HG02870 (cell line): ENCODE data around the gene SEMA3C.

Experiments
- ATAC-seq: cut with Tn5 transposase; IDR thresholded peaks from one replicate; pipeline ENCODE4 v1.9.1; 2021; ENCODE audit warnings: mild to moderate bottlenecking, moderate library complexity; ENCODE audit not compliant: unreplicated experiment

Gene SEMA3C

DNA sequence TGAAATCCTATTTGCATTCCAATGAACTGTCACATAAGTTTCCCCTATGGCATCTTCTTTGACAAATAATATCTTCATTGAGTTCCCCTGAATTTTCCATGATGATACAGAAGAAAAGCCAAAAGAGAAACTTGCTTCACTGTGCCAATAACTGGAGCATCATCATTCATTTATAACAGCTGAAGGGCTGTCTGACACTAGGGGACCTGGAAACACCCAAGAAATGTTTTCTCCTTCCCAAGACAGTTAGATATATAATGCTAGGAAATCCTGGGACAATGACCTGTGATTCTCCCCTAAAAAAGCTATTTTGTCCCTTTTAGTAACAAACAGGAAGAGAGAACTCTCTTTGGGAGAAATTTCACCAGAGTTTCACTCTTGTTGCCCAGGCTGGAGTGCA lies 133.6 kb downstream of the SEMA3C start:
- ATAC-seq: no peak

DNA sequence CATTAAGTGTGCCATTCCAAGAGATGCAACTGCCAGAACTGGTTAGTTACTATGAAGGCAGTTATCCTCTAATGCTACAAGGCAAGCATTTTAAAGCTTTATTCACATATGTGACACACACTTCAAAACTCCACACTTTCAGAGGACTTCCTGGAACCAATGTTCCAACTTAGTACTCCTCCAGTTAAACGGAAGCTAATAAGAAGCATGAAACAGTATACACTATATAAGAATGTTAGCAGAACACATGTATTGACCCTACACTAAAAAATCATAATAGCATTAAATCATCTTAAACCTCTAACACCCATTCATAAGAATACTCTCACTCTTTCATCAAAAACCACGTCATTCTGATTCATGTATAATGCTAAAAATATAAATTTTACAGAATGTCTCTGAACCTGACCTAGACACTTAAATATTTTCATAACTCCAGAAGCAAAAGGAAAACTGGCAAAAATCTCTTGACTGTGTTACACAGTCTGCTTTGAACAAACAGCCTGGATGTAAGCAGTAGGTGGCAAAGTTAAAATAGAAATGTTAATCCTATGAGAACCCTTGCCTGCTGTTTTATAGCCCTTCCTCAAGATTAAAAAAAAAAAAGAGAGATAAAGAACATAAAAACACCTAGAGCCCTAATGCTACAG lies 135.0 kb downstream of the SEMA3C start:
- ATAC-seq: no peak

DNA sequence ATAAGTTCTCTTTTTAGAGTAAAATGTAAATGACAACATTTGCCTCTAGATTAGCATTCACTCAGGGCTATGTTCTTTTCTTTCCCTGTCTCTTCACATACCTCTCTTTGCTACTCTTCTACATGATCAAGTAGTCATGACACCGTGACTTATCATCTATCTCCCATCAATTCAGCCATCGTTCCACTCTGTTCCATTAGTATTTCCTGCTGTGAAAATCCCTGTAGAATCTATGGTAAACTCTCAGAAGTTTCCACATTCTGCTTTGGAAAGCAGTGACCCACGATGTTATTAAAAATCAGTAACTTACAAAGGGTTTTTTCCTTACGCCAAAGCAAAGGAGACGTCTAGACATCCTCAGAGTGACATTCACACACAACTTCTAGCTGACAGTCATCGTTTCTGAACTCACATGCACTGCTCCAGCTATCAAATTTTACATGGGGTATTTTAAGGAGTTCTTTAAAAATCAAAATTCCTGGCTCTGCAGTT lies 135.6 kb downstream of the SEMA3C start:
- ATAC-seq: no peak

DNA sequence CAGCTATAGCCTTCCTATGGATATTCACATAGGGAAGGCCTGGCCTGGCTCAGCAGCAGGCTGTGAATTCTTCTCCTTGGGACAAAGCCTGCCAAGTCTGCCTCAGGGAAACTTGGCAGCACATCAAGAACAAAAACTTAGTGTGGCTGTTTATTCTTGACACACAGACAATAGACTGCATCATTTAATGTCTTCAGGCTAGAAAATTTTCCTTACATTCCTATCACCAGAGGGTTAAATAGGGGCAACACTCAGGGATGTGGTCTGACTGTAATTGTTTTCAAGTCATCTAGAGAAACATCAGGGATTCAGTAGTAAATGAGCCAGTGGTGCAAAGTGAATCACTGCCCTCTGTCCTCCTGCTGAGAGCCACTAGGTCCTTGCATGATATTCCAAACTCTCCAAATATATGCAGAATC lies 137.3 kb downstream of the SEMA3C start:
- no peak for ATAC-seq

DNA sequence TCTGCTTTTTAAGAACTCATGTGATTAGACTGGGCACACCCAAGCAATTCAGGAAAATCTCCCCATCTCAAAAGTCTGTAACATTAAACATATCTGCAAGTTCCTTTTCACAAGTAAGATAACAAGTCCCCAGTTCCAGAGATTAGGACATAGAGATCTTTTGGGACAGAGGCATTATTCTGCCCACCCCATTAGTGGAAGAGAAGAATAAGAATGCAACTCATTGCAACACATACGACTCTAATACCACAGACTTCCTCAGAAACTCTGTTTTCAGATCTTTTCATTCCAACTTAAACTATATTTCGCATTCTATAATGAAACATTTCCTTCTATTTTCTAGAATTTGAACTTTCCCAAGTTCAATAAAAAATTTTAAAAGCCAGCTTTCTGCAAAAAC lies 137.7 kb downstream of the SEMA3C start:
- ATAC-seq: no peak

DNA sequence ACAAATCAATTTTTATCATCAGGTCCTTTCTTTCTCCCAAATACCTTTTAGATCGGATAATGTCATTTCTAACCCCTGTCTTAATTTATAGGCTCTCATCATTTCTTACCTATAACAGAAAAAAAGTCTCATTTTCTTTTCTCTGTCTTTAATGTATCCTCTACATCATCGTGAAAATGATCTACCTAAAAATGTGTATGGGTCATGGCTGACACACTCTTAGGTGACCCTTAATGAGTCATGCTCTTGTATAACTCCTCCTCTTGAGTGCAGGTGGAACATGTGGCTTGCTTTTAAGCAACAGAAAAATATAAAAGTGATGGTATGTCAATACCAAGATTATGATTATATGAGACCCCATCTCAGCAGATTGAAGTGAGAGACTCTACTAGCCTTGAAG lies 139.4 kb downstream of the SEMA3C start:
- no peak for ATAC-seq

DNA sequence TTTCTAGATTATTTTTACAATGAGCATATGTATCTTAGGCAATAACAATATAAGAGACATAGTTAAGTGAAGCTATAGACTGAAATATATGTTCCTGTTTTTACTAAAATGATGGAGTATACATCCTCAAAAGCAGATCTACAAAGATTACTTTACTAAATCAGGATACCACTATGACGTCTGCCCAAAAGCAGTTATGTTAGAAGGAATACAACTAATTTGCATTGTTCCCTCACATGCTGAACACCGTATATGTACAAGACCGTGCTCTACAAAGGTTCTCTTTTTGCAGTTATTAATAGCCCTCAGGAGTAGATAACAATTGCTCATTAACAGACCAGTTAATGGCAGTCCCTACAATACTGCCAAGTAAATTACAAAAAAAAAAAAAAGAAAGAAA lies 143.0 kb downstream of the SEMA3C start:
- no peak for ATAC-seq

DNA sequence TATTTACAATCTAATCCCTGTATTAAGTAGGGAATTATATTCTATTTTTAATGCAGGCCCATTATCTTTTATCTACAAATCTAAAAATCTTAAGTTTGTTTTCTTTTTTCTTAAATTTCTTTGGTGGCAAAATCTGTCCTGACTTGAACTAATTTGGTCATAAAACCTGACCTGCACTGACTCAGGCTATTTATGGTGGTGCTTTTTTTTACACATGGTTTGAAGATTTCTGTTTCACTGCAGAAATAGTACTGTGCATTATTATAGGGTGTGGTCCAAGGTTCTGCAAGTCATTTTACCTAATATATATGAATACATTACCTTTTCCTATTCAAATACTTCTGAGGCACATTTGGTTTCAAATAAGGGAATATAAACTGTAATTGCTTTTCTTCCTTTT lies 143.4 kb downstream of the SEMA3C start:
- no peak for ATAC-seq

DNA sequence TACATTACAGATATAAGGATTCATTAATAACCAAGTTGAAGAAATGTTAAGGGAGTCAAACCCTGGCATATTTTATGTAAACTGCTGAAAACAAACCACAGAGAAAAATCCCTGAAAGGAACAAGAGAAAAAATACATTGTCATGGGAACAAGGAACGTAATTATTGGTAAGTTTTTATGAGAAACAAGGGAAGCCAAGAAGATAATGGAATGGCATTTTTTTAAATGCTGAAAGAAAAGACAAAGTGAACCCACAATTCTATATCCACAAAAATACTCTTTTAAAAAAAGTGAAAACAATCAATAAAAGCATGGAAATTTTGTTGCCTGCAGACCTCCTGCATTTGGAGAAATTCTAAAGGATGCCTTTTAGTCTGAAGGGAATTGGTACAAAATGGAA lies 144.0 kb downstream of the SEMA3C start:
- no peak for ATAC-seq

DNA sequence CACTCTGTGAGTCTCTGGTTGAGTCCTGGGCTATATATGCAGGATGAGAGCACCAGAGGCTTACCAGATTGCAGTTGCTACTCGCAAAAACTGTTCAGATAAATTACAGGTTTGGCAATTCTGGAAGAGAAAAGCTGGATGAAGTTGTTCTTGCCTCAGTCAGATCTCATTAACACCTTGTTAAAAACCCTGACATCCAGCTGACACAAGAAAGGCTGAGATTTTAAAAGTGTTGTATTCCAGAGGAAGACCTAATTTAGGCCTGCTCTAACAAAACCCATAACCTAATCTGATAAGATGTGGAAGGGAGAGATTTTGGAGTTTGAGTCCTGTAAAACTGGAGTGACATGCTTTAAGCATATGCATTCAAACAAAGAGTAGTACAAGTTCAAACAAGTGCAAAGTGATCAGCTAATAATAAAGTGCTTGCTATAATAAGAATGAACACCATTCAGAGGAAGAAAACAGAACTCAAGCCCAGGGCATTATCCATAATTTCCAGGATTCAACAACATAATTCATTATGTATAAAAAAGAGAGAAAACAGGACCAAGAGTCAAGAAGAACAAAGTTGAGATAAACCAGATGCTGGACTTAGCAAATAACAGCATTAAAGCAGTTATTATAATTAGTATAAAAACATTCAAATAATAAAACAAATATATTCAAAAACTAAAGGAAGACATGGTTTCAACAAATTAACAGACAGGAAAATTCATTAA lies 144.9 kb downstream of the SEMA3C start:
- no peak for ATAC-seq

DNA sequence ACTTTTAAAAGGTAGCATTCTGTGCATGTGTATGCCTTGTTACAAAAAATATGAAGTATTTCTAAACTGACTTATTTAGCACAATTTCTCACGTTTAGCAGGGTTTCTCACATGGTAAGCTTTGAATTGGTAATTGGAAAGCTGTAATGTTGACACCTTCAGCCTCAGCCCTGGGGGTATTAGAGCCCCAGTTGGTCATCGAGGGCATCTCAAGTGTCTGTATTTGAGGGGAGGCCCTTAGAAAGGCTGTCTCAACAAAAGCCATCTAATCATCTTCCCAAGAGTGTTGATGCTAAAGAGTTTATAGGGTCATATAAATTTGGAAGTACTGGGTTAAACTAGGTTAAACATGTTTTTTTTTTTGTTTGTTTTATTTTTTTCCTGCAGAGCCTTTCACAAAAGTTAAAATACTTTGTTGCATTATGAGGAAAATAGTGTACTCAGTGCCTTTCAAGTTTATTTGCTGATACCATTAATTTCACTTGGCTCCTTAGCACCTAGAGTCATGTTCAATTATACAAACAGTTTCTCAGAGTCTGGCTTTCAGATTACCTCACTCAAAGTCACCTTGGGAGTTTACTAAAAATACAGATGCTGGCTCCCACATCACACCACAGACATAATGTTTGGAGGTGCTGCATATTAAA lies 146.4 kb downstream of the SEMA3C start:
- no peak for ATAC-seq

DNA sequence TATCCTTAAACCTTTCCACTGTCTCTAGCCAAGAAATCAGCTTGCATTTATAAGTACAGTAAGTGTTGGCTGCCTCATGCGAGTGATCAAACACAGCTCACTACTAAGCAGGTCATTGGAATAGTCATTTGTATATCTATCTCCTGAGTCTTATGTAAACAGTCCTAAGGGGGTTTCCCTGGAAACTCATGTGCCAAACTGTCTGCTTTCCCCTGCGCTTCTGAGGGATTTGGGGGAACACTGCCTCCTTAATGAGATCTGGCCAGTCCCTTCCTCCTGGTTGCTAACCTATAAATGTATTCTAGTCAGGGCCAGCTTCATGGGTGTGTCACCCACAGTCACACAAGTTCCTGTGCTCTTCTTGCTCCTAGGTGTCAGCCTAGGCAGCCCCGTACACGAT lies 147.3 kb downstream of the SEMA3C start:
- no peak for ATAC-seq

DNA sequence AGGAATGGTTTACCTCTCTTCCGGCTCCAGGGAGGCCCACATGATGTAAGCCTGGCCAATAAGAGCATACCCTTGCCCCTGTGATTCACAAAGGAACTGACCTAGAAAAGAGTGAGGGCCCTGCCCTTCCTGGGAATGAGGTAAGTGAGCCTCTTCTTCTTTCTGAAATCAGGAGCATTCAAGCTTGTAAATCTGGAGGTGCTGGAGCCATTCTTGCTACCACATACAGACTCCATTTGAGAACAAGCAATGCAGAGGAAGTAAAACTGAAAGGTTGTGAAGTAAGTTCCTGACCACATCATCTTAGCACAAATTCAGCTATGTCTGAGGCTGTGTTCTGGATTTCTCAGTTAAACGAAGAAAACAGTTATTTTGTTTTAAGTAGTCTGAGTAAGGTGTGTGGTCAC lies 148.2 kb downstream of the SEMA3C start:
- peak; percentile 80 for ATAC-seq

DNA sequence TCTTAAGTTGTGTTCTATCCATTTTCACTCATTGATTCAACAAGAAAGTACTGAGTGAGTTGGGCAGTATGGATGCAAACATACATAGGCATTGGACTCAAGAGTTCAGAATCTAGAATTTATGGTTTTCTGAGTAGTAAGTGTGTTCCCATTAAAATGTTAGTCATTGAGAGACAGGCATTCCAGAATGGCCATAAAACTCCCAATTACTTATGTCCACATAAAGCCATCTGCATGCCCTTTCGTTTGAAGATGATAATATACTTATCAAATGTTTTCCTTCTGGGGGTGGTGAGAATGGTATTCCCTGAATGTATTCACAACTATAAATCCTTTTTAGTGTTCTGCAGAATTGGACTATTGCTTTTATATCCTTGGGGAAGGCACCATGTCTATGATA lies 148.8 kb downstream of the SEMA3C start:
- ATAC-seq: no peak

DNA sequence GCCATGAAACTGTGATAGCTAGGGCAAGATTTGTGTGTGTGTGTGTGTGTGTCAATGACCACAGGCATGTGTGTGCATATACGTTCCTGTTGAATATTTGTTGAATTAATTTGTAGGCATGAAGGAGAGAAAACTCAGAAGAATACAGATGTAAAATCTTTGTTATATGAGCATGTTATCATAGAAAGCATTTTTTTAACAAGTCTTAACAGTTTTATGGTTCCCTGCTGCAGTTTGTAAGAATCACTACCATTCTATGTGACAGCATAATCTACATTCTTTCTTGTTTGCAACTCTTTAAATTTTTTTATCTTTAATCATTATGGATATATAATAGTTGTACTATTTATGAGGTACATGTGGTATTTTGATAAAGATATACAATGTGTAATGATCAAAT lies 150.1 kb downstream of the SEMA3C start:
- no peak for ATAC-seq

DNA sequence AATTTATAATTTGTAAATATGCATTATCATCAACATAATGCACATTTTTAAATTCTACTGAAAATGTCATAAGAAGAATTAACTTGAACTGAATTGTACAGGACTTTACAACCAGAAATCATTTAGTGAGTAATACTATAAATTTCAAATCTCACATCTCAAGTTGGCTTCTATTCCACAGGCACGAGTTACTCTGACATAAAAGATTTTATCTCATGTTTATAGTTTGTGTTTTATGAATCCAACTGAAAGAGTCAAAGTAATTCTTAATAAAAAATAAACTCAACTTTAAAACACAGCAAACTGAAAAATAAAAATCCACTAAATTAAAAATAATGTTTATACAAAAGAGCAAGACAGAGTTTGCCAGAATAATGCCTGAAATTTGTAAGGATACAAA lies 151.2 kb downstream of the SEMA3C start:
- ATAC-seq: no peak

DNA sequence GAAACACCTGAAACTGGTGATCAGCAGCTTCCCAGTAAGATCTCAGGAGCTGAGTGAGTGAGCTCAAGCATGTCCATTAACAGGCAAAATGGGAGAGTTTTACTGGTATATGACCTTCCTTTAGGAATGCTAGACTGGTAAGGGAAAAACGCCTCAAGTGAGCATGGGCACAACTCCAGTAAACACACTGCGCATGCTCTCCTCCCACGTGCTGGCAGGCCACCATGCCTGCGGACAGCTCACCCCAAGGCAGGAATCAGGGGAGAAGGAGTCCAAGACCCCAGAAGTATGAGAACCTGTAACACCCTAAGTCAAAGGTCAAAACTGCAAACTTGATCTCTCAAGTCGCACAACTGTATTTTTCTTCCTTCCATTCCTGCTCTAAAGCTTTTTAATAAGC lies 152.1 kb downstream of the SEMA3C start:
- no peak for ATAC-seq

DNA sequence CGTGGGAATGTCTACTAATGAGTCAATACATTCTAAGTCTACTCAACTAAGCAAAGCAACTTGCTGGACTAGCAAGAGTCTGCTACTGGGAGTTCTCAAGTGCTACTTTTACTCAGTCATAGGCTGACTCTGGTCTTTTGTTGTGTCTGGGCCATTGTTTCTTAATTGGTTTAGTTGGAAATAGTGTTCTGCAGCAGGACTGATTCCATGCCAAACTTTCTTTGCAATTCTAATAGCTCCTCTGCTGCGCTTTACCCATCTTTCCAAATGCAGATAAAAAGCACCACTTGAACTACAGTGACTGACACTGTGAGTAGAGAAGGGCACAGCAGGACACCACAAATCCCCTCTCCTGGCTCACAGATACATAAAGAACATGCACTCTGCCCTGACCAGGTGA lies 154.7 kb downstream of the SEMA3C start:
- ATAC-seq: no peak

DNA sequence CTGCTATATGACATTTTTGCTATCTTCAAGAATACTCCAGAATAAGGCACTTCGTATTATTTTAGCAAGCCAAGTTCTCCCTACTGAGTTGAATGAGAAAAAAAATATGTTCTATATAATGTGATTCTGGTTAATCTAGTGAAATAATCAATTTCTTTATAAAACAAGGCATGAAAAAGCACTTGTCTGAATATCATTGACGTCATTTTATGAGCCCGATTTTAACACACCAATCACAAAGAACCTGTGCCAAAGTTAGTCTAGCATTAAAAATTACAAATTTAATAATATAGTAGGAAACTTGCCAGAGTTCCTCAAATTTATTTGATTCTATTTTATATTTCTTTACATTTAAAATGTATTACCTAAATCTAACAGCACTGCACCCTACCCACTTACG lies 155.1 kb downstream of the SEMA3C start:
- no peak for ATAC-seq

DNA sequence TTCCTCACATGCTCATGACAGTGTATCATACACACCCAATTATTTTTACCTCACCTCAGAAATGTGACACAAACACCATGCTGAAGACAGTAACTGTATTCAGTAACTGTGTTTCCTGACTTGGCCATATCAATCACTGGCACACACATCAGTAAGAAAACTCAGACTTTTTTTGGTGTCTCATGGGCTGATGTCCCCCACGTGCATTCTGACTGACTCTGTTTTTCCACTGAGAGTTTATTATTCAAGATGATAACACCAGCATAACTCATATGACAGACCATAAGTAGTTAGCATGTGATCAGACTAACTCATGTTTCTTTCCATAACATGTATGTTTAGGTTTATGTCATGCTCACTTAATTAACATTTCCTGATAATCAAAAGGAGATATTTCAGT lies 155.6 kb downstream of the SEMA3C start:
- no peak for ATAC-seq

DNA sequence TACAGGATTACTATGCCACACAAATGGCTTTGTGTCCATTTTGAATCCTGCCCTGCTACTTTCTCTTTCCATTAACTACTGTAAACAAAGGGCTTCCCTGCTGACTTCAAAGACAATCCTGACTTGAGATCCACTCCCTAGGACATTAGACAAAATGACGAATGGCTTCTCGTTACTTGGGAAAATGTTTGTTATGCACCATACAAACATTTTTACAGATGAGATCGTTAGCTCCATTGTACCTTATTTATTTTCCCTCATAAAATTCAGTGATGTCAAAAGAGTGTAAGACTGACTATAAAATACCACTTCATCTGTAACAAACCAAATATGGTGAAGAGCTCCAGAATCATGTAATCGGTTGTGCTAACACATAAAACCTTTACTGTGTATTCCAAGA lies 158.6 kb downstream of the SEMA3C start:
- ATAC-seq: no peak
